Ascending aorta (tissue), 2 donors: ENCODE data around the gene MOB3B. TPM values are rescaled to one million over a fixed set of nuclear protein-coding genes. Genes with fewer than 3 reads are reported as not detected.

Experiments used
- DNase-seq, 2 donors: peaks; one replicate each; pipeline ENCODE4 v3.0.0-alpha.2; 2019; ENCODE audit warnings: low spot score in 2 of 2
- H3K27ac ChIP-seq, 2 donors: fragments of 200-600 bp; sonication (generic); one replicate each; pipeline ENCODE4 v1.5.1; 2016 to 2017; ENCODE audit warnings: mild to moderate bottlenecking in 1 of 2
- H3K27me3 ChIP-seq: fragments of 200-600 bp; sonication (generic); one replicate; pipeline ENCODE4 v1.5.1; 2017
- H3K36me3 ChIP-seq, 2 donors: fragments of 200-600 bp; sonication (generic); one replicate each; pipeline ENCODE4 v1.5.1; 2016
- H3K4me1 ChIP-seq, 2 donors: fragments of 200-600 bp; sonication (generic); one replicate each; pipeline ENCODE4 v1.5.1; 2016 to 2017; ENCODE audit warnings: mild to moderate bottlenecking in 1 of 2
- H3K4me3 ChIP-seq, 2 donors: fragments of 200-600 bp; sonication (generic); one replicate each; pipeline ENCODE4 v1.5.1; 2016 to 2017; ENCODE audit warnings: mild to moderate bottlenecking in 1 of 2
- H3K9me3 ChIP-seq, 2 donors: fragments of 200-600 bp; sonication (generic); one replicate each; pipeline ENCODE4 v1.5.1; 2016
- CTCF ChIP-seq, 3 experiments: fragments of 200-600 bp in 2 of 3; fragments of 450-650 bp in 1 of 3; sonication (generic) in 2 of 3; IDR thresholded peaks; one replicate each; pipeline ENCODE4 v1.5.1; 2016 to 2019; ENCODE audit warnings: antibody characterized with exemption in 3 of 3, mild to moderate bottlenecking in 1 of 3, moderate library complexity in 1 of 3
- intact Hi-C: fragments of 100-400 bp; cut with DNase I; formaldehyde crosslinking; loops from one replicate; pipeline ENCODE4 v1.15.1; 2023
- total RNA-seq: library from RNA; depleted of rRNA; stranded (reverse); fragments of >200 nt; gene quantifications from one replicate; pipeline ENCODE4 v1.1.0, GENCODE V29; 2016

The MOB3B gene
- total RNA-seq, 1 donor from 2014 or later, result 2.4 TPM

- no peak overlapping the region for H3K4me3 ChIP-seq
- H3K27me3 ChIP-seq, result no peaks in the 10 kb centered on the region
- no peak for TF ChIP-seq CTCF (IDR thresholded peaks at IDR 0.05)
- peaks cover 23 to 73% of the 10 kb centered on the region in 2 donors for H3K36me3 ChIP-seq
- H3K9me3 ChIP-seq, result no peaks in the 10 kb centered on the region
- no peak overlapping the region for H3K27ac ChIP-seq
- no peak for DNase-seq
- H3K4me1 ChIP-seq, result no peaks in the 10 kb centered on the region
- intact Hi-C loops, result no loop called here
Measured at GRCh38 chr9:27556470-27556869, 26.9 kb upstream of the MOB3B start.

GRCh38 chr9:27554712-27555111 lies 25.1 kb upstream of the MOB3B start:
- intact Hi-C loops, result no loop called here
- H3K36me3 ChIP-seq, result peaks cover 13 to 58% of the 10 kb centered on the region in 2 donors

GRCh38 chr9:27549196-27549755 lies 19.7 kb upstream of the MOB3B start:
- Histone ChIP-seq H3K27me3 (no peaks in the 10 kb centered on the region), H3K4me1 (no peaks in the 10 kb centered on the region), H3K36me3 (peaks cover 0 to 24% of the 10 kb centered on the region in 2 donors), H3K4me3 (no peak overlapping the region), H3K9me3 (no peaks in the 10 kb centered on the region), H3K27ac (no peak overlapping the region)
- DNase-seq, result no peak
- no peak for TF ChIP-seq CTCF (IDR thresholded peaks at IDR 0.05)
- intact Hi-C loops, result loop anchor here (2.0 to 5.0 kb wide), 2 partner anchors 20 to 77 kb away; partner anchors contain the start of gene MOB3B

More at GRCh38 chr9:27554712-27555111, 25.1 kb upstream of the MOB3B start:
- Histone ChIP-seq H3K27me3 (no peaks in the 10 kb centered on the region), H3K9me3 (no peaks in the 10 kb centered on the region), H3K4me3 (no peak overlapping the region), H3K27ac (no peak overlapping the region), H3K4me1 (no peaks in the 10 kb centered on the region)
- DNase-seq, result no peak
- TF ChIP-seq CTCF (IDR thresholded peaks at IDR 0.05), result no peak

GRCh38 chr9:27548055-27548741 lies 18.6 kb upstream of the MOB3B start:
- no peak for DNase-seq
- no peaks in the 10 kb centered on the region for H3K4me1 ChIP-seq
- intact Hi-C loops, result loop anchor here (1.0 to 5.0 kb wide), 3 partner anchors 19 to 215 kb away; partner anchors contain the start of gene MOB3B
- no peaks in the 10 kb centered on the region for H3K27me3 ChIP-seq
- no peak overlapping the region for H3K27ac ChIP-seq
- peak; percentile 27 to 62 (median 30) for TF ChIP-seq CTCF (IDR thresholded peaks at IDR 0.05)
- H3K9me3 ChIP-seq, result no peaks in the 10 kb centered on the region
- H3K4me3 ChIP-seq, result no peak overlapping the region
- peaks cover 0 to 22% of the 10 kb centered on the region in 2 donors for H3K36me3 ChIP-seq

GRCh38 chr9:27545471-27545870 lies 15.9 kb upstream of the MOB3B start:
- Histone ChIP-seq H3K4me1 (peaks cover 9 to 23% of the 10 kb centered on the region in 2 donors), H3K36me3 (peaks cover 0 to 11% of the 10 kb centered on the region in 2 donors), H3K4me3 (no peak overlapping the region), H3K27me3 (no peaks in the 10 kb centered on the region), H3K27ac (no peak overlapping the region), H3K9me3 (no peaks in the 10 kb centered on the region)
- intact Hi-C loops, result loop anchor here (5.0 kb wide), 1 partner anchor 73 kb away; no protein-coding TSS in a partner anchor
- no peak for DNase-seq
- no peak for TF ChIP-seq CTCF (IDR thresholded peaks at IDR 0.05)
